GM21576 (cell line): ENCODE measurements around the gene JCHAIN.
"Not testable (repeated sequence)": the region's sequence is repeated elsewhere in the genome, so short reads cannot be mapped to it uniquely, and the experiment has no call there.

Experiments used
- ATAC-seq: cut with Tn5 transposase; IDR thresholded peaks from one replicate; pipeline ENCODE4 v1.9.1; 2021; ENCODE audit warnings: mild to moderate bottlenecking, moderate library complexity; ENCODE audit not compliant: unreplicated experiment

The JCHAIN gene

DNA sequence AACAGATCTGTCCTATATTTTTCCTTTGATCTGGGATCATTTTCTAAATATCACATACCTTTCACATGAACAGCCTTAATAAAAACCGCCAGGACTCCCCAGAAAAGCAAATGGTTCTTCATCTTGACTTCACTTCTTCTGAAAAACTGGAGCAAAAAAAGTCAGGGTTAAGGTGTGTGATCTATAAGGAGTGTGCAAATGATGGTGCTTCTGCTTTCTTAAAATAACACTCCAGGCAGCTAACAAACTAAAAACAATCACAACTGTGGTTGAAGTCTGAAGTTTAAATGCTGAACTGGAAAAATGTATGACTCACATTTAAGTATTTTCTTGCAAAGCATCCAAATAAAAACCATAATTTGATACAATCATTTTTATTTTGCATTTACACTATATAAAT is at the start of gene JCHAIN:
Gene JCHAIN (minus strand): TSS at position 140 of the 400 bp plus-strand sequence. CDS start 18 bp downstream, at position 122.
- no peak for ATAC-seq

DNA sequence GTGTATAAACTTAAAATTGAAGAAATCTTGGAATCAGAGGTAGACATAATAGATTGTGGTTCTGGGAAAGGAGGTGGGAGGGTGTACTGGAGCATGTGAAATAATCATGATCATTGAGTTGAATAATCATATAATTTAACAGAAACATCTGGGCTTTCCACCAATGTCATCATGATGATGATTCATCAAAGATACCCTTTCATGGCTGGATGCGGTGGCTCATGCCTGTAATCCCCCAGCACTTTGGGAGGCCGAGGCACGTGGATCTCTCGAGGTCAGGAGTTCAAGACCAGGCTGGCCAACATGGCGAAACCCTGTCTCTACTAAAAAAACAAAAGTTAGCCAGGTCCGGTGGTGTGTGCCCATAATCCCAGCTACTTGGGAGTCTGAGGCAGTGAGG is 48.8 kb upstream of the JCHAIN start:
- ATAC-seq: peak; percentile 10

DNA sequence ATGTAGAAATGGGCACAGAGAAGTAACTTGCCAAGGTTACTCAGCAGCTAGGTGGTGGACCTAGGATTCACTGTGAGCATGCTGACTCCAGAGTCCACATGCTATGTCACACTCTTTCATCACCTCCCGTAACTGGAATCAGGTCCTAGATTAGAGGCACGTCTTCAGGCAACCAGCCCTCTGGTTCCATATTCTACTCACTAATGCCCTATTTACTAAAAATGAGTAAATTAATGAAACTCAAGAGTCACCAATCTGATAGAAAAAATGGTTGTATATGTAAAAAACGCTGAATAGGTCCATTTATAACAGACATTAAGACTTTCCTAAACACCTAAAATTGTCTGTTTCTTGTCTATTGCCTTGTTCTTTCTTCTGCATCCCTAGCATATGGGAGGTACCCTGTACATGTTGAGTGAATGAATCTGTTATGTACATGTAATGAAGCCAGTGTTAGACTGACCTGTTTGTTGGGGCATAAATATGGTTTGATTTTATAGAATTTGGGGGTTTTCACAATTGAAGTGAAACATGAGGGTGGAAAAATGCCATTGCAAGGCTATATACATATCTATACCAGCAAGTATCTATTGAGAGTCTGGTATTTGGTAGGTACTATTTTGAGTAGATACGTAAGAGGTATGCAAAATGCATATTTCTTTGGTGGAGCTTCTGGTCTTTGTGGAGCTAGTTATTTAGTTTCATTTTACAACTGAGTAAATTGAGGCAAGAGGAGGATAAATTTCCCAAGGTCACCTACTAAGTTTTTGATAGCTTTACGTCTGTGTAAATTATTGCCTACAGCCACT is 48.0 kb upstream of the JCHAIN start:
- ATAC-seq: peak; percentile 57

DNA sequence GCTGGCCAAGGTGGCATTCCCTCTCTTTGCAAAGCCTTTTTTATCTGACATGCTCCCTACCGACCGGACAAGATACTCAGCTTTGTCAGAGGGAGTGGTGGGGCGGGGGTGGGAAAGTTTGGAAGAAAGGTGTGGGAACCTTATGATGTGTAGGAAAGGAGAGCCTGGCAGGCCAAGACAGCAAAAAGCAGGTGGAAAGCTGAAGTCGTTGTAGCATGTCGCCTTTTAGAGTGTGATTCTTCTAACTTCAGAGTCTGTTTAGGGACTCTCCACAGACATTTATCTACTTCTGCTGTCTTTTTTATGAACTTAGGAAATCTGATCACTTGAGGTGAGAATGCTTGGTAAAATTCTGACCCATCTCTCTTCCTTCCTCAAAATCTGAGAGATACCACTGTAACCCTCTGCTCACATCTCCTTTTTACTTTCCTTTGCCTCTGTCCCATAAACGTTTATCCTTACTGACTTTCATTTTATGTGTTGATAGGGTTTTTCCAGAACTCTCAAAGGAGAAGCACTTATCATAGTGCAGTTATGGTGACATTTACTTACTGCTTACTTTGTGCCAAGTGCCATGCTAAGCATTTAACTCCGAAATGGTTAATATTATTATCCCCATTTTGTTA is 47.3 kb upstream of the JCHAIN start:
- peak; percentile 40 for ATAC-seq

DNA sequence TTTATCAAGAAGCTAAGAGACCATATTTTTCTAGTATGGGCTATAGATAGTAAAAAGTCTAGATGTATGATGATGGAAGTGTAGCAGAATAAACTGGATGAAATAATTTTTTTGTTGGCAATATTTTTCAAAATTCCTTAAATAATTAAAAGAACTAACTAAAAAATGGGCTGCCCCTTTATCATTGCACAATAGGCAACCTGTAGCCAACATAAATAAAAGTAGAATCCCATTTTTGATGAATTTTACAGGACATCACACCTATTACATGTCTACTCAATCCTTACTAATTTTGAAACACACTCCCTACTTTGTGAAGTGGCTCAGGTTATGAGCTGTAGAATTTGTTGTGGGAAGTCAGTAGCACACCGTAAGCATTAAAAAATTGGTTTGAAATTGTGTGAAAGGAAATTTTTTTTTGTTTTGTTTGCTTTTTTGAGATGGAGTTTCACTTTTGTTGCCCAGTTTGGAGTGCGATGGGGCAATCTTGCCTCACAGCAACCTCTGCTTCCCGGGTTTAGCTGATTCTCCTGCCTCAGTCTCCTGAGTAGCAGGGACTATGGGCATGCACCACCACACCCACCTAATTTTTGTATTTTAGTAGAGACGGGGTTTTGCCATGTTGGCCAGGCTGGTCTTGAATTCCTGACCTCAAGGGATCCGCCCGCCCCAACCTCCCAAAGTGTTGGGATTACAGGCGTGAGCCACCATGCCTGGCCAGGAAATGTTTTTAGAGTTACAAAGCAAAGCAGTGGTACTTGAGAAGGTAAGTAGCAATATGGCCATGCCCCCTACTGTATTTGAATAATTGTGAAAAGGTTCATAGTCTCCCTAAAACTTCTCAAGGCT is 46.5 kb upstream of the JCHAIN start:
- ATAC-seq: peak; percentile 1

DNA sequence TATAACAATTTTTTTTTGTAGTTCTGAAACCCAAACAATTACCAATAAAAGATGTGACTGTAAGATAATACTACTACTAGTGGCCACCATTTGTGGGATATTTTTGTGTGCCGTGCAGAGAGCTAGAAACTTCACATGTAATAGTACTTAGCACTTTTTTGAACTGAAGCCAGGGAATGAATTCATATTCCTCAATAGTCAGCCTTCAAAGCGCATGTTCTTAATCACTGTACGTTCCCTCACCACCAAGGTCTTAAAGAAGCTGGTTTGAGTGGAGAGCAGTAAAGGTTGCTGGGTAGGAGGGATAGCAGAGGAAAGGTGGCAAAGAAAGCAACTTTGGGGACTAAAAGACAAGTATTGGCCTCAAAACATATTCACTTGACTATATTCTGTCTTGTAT is 45.8 kb upstream of the JCHAIN start:
- ATAC-seq: no peak

DNA sequence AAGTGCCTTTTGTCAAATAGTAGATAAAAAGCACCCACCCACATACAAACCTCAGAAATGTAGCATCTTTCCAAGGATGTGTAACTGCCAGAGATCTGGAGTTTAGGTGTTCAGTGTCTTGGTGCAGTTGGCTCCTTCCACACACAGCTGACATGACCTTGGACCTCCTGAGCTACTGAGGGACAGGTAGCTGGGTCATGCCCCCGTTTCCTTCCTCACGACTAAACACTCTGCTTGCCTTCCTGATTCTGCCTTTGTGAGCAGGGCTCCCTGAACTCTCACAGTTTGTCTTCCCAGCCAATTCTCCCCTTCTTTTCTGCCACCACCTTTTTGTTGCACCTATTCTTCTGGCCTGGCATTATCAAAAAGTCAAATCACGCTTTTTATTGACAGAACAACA is 45.3 kb upstream of the JCHAIN start:
- ATAC-seq: no peak

DNA sequence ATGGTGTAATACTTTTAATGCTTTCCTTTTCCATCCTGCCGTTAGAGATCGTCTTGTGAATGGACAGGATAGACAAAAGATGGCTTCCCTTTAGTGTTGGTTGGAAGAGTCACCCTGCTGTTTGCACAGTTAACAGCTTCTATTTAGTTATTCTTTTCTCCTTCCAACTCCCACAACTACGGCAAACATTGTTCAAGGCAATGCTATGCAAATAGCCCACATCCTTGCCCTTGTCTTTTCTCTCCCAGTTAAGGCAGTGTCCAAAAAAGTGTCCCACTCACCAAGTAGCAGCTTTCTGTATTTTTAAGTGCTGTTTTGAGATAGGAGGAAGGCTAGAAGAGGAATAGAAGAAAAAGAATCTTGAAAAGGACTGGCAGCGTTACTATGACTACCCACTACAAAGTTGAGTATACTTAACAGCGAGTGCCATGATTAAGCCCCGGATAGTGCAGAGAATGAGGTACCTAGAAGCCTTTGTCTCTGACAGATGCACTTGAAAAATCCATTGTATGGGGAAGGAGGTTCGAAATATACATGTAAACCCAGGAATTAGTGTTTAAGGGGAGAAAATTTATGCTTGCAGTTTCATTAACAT is 43.4 kb upstream of the JCHAIN start:
- ATAC-seq: no peak

DNA sequence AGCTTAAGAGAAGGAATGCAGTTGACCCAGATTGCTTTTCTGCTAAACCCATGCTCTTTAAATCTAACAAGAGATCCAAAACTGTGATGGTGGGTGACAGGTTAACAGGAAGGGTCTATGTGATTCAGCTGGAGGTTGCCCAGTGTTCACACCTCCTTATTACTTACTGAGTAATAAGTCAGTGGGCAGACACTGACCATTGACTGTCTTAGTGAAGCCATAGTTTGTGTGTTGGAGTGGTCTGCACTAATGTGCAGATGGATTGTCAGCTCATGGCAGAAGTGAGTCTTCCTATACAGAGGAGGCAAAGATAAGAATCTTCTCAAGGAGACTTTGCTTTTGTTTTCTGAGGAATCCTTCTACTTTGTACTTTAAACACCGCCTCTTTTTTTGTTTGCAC is 40.2 kb upstream of the JCHAIN start:
- ATAC-seq: no peak

DNA sequence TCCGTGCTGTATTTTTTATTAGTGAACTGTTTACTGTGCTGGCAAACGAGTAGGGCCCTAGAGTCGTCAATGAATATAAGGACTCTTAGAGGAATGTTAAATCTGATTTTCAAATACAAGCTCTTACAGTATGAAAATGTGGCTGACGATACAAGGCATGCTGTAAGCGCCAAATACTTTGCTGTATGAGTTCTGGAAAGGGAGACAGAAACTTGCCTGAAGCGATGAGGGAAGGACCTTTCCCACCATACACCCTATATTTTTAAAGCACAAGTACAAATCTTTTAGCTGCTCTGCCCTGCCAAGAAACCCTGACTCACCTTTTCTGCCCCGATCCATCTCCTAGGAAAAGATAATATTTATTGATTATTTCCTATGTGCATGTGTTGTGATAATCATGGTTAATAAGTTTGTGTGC is 39.7 kb upstream of the JCHAIN start:
- ATAC-seq: no peak

DNA sequence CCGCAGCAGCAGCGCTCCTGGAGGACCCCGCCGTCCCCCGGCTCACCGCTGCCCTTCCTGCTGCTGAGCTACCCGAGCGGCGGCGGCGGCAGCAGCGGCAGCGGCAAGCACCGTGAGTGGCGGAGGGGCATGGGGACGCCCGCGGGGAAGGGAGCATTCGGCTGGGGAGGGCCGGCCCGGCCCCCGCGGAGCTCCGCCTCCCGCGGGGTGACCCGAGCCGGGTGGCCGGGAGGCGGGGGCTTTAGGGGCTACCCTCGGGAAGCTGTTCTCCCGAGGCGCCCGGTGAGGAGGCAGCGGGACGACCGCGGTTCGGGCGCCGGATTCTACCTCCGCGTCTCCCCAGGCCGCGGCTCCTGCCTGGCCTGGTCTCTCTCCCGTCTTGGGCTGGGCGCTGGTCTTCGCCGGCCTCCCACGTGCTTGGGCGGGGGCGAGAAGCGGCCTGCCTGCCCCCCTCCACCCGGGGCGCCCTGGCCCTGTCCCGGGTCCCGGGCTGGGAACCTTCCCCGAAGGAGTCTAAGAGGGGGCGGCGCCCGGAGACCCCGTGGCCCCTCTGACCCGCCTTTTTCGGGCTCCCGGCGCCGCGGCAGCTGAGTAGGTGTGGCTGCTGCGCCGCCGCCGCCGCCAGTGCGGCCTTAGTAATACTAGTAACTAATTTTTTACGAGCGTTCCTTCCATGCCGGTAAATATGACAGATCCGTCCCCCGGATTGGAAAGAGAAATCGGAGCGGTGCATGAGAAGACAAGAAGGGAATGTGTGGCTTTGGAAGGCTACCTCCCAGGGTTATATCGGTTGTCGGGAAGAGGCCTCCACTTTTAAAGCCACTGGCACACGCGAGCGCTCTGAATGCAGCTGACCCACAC is 39.1 kb upstream of the JCHAIN start:
- ATAC-seq: peak; percentile 54

DNA sequence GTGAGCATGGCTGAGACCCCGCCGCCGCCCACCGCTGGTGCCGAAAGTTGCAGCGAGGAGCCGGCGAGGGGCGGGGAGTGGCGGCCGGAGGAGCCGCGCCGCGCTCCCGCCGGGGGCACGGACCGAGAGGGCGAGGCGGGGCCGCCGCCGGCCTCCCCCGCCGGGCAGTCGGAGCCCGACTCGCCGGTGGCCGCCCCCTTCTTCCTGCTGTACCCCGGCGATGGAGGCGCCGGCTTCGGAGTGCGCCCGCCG is 38.5 kb upstream of the JCHAIN start:
- no peak for ATAC-seq

DNA sequence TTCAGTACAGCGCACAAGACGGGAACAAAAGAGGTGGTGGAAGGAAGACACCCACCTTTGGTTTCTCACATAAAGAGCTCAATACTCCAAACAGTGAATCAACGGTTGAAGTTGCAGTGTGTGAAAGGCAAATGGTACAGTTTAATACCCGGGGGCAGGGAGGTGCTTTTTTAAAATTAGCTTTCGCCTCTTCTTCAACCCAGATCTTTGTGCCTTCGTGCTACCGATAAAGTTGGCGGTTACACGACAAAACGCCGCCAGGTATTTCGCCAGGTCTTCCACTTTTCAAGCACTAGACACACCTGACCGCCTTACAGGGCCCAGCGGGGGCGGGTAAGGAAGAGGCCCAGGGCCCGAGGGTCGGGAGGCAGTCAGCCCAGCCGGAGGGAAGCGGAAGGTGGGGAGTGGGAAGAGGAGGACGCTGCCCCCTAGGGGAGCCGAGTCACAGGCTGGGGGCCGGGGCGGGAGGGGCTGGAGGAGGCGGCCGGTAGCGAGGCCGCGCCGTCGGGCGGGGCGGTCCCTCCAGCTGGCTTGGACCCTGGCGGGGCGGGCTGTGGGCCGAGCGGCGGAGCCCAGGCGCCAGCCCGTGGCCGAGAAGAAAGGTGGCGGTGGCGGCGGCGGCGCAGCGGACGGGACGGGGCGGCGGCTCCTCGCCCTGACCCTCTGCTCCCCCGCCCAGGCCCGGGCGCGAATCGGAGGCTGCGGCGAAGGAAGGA is 38.1 kb upstream of the JCHAIN start:
- peak; percentile 61 for ATAC-seq

DNA sequence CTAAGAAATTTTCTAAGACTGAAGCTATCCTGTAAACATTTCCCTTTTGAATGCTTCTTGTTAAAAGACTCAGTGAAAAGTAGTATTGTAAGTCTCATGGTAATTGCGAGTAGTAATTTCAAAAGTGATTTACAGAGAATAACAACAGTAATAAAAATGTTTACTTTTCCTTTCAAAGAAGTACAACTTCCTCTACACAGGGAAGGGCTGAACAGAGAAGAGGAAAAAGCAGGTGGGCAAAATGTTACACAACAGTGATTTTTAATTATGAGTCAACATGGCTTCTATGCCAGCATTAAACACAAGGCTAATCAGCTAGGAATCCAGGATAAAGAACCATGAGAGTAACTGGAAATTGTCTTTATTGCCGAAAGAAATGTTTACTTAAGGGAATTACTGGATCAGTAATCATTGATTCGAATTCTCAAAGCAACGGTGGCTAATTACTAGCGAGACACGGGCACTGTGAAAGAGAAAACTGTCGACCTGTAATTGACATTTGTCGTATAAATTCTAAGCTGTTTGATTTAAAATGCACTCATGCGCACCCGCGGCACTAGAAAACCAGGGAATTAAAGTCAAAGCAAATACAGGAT is 37.4 kb upstream of the JCHAIN start:
- ATAC-seq: no peak

DNA sequence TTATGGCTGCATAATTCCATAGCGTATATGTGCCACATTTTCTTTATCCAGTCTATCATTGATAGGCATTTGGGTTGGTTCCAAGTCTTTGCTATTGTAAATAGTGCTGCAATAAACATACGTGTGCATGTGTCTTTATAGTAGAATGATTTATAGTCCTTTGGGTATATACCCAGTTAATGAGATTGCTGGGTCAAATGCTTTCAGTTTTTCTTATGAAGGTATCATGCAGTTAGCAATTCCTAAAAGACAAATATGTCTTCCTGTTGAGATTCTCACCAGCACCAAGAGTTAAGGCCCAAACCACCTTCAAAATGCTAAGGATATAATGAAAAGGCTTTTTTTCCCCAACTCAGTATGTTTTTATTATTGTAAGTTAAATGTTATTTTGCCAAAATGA is 36.3 kb upstream of the JCHAIN start:
- not testable (repeated sequence) for ATAC-seq

DNA sequence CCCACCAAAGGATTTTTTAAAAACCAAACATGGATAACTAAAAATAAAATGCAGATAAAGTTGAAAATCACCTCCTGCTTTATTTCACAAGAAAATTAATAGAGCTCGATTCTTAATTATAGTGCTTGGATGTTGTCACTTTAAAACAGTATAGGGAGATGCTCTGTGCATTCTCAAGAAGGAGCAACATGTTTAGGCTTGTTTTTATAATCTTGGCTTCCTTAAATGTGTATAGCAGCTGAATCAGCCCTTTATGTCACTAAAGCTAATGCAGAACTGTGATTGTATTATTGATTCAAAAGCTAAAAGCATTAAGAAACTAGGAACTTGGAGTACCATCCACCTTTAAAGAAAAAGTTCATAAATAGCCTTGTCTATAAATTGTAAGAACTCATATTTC is 35.0 kb upstream of the JCHAIN start:
- ATAC-seq: no peak

DNA sequence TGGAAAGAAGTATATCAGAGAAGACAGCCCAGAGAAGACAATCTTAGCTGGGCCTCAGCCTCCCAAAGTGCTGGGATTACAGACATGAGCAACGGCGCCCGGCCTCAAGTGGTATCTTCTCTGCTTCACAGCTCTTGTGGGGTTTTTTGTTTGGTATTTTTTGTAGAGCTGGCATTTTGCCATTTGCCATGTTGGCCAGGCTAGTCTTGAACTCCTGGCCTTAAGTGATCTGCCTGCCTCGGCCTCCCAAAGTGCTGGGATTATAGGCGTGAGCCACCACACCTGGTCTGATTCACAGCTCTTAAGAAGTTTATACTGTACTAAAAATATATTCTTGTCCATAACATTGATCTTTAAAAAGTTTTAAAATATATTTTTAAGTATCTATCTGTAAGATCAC is 34.4 kb upstream of the JCHAIN start:
- no peak for ATAC-seq

DNA sequence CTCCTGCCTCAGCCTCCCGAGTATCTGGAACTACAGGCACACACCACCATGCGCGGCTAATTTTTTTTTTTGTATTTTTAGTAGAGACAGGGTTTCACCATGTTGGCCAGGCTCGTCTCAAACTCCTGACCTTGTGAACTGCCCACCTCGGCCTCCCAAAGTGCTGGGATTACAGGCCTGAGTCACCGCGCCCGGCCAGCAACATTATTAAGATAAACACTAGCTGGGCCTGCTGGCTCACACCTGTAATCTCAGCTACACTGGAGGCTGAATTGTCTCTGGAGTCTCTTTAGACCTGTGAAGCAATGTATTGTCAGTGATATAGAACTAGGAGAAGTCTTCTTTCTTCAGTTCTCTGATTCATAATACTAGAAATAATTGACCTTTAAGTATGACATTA is 32.1 kb upstream of the JCHAIN start:
- ATAC-seq: not testable (repeated sequence)

DNA sequence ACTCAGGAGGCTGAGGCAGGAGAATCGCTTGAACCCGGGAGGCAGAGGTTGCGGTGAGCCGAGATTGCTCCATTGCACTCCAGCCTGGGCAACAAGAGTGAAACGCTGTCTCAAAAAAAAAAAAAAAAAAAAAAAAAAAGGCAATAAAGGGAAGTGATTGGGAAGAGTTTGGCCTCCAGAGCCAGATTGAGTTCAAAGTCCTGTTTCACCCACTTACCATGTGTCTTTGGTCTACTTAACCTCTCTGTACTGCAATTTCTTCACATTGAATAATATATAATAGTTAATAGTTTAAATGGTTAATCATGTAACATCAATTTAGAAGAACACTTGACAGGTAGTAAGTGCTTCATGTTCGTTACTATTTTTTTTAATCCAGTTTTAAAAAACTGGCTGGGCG is 28.3 kb upstream of the JCHAIN start:
- not testable (repeated sequence) for ATAC-seq

DNA sequence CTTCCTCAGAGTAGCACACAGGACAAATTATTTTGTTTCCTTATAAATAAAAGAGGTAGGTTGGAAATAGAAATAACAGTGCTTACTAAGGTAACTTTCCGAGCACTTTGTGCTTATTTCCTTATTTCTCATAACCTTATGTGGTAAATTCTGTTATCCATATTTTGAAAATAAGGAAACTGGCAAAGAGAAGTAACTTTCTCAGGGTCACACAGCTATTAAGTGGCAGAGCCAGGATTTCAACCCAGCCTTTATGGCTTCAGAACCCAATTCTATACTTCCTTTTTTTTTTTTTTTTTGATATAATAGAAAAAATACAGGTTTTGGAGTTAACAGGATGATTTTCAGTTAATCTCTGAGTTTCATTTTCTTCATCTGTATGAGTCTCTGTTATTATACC is 25.4 kb upstream of the JCHAIN start:
- no peak for ATAC-seq
